KG1 (cell line): ENCODE results near the gene RAC3.

Source experiments
- DNase-seq: peaks from one replicate; lab custom pipeline; 2025; lab: John Stamatoyannopoulos, UW

RAC3 gene

DNA sequence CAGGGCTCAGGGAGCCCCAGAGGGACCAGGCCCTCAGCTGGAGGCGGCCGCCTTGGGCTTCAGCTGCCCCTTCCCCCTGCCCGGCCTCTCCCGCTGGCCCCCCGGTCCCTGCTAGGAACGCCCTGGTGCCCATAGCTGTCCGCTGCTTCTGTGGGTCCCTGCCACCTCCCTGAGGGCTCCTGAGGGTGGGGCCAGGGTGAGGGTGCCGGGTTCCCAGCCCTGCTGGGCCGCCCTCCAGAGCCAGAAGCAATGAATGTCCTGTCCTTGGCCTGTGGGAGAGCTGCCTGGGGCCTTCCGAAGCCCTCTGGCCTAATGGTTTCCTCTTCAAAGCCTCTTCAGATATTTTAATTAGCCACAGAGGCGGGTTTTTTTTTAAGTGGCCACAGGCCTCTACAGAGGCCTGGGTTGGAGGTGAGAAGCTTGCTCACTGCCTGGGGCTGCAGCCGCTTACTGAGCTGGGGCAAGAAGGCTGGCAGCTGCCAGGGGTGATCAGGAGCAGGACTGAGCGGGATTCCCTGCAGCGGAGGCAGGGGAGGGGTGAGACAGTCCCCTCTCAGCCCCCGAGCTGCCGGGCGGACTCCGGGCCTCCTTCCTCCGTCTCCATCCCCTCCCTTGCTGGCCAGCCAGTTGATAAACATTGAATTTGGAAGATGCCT lies 18.7 kb upstream of the RAC3 start:
- no peak for DNase-seq

GRCh38 chr17:82013341-82013740 lies 18.1 kb upstream of the RAC3 start:
- no peak for DNase-seq

GRCh38 chr17:82013772-82014321 lies 17.6 kb upstream of the RAC3 start:
- no peak for DNase-seq

DNA sequence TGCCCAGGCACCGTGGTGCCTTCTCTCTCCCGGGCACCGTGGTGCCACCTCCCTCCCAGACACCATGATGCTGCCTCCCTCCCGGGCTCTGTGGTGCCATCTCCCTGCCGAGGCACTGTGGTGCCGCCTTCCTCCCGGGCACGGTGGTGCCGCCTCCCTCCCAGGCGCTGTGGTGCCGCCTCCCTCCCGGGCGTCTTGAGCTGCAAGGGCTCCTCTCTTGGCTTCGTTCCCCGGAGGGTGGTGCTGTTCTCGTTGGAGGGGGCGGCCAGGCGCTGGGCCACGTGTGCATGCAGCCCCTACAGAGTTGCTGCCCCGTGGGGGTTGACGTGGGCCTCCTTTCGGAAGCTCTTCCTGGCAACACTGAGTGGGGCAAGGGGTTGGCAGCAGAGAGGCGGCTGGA lies 17.0 kb upstream of the RAC3 start:
- DNase-seq: no peak

- no peak for DNase-seq
Measured at GRCh38 chr17:82014971-82015310, 16.5 kb upstream of the RAC3 start.

DNA sequence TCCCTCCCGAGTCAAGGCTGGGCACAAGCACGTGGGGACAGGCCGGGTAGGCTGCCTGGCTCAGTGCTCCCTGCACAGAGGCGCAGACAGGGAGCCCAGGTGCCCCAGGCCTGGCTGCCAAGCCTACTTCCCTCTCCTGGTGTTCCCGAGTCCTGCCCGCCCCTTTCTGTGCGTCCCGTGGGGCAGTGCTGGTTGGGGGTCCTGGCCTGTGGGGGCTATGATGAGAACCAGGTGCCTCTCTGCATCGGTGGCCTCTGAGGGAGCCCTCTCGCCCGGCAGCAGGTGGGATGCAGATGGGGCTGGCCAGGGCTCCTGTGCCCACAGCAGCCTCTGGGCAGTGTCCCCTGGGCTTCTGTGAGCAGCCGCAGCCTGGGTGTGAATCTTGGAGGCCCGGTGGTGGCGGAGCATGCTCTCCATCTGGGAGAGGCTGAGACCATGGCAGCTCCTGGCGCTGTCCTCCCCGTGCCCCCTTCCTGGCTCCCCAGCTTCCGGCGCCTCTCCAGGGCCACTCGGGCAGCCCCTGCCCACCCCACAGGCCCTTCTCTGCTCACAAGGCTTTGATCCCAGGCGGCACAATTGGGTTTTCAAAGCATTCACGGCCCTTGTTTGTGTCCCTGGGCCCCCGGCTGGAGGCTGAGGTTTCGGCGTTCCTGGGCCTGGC lies 16.0 kb upstream of the RAC3 start:
- no peak for DNase-seq

- no peak for DNase-seq
Measured at GRCh38 chr17:82016061-82016874, 15.2 kb upstream of the RAC3 start.

DNA sequence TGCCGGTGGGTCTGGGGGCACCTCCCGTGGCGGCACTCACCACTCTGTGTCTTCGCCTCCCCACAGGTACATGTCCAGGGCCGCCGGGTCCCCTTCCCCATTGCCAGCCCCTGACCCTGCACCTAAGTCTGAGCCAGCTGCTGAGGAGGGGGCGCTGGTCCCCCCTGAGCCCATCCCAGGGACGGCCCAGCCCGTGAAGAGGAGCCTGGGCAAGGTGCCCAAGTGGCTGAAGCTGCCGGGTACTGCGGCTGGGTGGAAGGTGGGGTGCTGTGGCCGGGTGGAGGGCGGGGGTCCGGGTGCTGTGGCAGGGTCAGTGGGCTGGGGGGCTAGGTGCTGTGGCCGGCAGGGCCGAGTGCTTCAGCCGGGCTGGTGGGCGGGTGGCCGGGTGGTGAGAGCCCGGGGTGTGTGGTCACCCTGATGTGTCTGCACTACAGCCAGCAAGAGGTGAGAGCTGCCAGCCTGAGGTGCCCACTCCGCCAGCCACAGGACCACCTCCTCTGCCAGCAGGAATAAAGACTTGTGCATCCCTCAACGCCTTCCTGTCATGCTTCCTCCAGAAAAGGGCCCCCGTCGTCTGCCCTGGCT lies 14.5 kb upstream of the RAC3 start:
- no peak for DNase-seq

DNA sequence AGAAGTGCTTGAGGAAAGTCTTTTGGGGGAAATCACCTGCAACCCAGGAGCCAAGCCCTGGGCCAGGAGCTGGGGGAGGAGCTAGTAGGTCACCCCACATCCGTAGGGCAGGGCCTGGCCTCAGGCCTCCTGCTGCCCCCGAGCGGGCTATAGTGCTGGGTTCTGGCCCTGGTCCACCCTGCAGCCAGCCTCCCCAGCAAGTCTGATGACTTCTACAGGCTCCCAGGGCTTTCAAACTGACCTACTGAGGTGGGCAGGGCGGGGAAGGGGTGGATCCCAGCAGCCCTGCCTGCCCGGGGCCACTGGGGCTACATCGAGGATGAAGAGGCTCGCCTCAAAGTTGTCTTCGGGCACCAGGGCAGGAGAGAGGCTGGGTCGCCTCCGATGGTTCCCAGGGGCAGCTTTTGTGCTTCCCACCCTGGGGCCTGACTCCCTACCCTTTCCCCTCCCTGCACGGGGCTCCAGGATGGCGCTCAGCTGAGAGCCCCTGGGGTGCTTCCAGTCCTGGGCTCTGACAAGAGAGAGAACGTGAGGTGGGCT lies 13.8 kb upstream of the RAC3 start:
- DNase-seq: no peak

- no peak for DNase-seq
Measured at GRCh38 chr17:82018152-82018988, 13.1 kb upstream of the RAC3 start.

GRCh38 chr17:82018989-82019689 lies 12.3 kb upstream of the RAC3 start:
- DNase-seq: no peak

DNA sequence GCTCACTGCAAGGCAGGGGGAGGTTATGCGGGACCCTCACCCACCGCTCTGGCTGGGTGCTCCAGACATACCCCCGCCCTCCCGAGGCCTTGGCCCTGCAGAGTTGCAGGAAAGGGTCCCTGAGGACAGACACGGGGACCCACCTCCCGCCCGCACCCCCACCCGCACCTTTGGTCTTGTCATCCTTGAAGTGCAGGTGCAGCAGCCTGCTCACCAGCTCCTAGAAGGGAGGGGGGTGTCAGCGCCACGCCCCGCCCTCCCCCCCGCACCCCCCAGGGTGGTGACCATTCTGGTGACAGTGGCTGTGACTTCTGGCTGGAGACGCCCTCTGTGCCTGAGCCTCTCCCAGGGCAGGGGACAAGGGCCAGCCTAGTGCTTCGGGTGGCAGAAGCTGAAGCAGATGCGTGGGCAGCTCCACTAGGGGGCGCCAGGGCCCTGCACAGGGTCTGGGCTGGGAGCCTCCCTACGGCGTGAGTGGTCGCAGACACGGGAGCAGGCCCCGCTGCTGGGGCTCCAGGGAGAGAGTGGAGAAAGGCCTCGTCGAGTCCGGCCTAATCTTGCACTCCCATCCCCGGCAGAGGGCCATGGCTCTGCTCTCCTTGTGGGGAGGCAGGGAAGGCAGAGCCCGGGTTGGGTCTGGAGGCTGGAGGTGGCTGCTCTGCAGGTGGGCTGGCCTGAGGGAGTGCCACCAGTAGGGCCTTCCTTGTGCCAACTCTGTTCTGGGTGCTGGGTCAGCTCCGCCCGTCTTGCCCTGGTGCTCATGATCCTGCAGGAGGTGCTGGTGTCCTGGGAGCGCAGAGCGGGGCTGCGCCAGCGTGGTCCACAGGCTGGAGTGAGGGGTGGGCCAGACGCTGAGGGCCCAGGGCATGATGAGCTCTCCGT lies 11.5 kb upstream of the RAC3 start:
- no peak for DNase-seq

DNA sequence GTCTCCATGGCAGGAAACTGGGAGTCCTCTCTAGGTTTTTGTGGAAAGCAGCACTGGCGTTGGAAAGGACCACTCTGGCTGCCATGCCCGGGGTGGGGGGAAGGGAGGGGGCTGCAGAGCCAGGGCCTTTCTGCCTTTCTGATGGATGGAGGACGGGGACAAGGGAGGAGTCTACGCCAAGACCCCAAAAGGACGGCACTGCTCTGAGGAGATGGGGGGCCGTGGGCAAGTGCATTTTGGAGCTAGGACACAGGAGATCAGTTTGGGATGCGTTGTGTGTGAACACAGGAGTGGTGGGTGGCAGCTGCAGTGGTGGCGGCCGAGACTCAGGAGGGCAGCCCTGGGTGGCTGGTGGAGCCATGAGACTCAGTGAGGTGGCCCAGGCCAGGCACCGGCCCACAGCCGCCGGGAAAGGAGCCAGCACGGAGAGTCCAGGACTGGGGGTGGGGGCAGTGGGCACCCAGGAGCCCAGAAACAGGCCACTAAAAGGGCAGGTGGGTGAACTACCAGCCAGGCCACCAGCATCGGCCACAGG lies 10.8 kb upstream of the RAC3 start:
- DNase-seq: no peak

DNA sequence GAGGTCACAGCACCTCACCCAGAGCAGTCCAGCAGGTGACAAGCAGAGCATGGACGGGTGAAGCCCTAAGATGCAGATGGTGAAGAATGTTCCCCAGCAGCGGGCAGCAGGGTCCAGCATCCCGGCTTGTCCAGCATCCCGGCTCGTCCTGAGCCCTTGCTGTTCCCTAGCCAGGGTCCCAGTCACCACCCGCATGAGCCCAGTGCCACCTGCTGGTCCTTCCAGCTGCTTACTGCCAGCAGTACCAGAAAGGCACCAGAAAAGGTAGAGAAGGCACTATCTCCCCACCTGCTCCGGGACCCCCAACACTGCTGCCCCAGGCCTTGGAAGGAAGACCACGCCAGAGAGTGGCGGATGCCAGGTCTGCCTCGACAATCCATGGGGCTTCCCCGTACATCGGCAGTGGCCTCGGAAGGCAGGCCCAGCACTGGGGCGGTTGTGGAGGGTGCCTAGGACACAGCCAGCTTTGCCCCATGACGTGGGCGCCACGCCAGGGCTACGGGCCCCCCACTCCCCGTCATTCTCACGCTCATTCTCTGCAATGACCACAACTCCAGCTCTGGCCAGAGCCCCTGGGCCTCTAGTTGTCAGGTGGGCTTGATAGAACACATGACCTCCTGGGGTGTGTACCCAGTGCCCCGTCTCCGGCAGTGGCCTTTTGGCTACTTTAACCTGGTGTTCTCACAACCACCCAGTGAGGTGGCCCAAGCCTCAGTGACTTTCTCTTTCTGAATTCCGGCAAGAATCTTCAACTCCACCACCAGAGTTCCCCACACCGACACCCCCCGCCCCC lies 10.2 kb upstream of the RAC3 start:
- DNase-seq: peak; percentile 58

- no peak for DNase-seq
Measured at GRCh38 chr17:82021900-82022309, 9.6 kb upstream of the RAC3 start.

- DNase-seq: no peak
Measured at GRCh38 chr17:82022310-82022980, 9.0 kb upstream of the RAC3 start, which contains the start of gene CENPX. Gene CENPX (minus strand): TSS chr17:82022878. CDS start chr17:82022861, 17 bp downstream.

DNA sequence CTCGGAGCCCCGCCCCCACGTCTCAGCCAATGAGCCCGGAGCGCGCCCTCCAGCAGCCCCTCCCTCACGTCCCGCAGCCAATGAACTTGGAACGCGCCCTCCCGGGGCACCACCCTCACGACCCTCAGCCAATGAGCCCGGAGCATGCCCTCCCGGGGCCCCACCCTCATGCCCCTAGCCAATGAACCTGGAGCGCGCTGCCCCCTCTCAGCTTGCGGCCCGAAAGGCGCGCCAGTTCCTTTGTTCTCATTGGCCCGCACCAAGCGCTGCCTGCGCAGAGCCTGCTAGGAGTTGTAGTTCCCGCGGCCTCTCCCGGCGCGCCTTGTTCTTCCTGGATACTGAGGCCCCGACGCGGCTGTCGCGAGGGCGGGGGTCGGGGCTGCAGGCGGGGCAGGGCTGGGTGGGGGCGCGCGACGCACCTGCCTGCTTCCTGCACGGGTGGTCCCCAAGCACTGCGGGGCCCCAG lies 8.5 kb upstream of the RAC3 start, which contains the start of gene LRRC45:
LRRC45 (plus strand) TSS at position 325 of the 466 bp plus-strand sequence. CDS start 339 bp downstream, outside the sequence.
- DNase-seq: peak; percentile 100
